Cardiac muscle cell (in vitro differentiated cells and primary cell): ENCODE measurements around the gene SLC1A4. TPM values are rescaled to one million over a fixed set of nuclear protein-coding genes. Genes with fewer than 3 reads are reported as not detected.

Experiments used
- DNase-seq, 2 donors: peaks; one replicate each; pipeline versions ENCODE4 v3.0.0 to v3.0.0-alpha.2; 2010 to 2017; ENCODE audit warnings: low read depth in 1 of 2, low spot score in 1 of 2
- H3K27ac ChIP-seq: fragments of 200-600 bp; sonication (generic); 2 replicates; pipeline ENCODE4 v1.5.1; 2016
- H3K27me3 ChIP-seq: fragments of 200-600 bp; sonication (generic); 2 replicates; pipeline ENCODE4 v1.6.0; 2016; ENCODE audit warnings: control low read depth
- H3K36me3 ChIP-seq: fragments of 200-600 bp; sonication (generic); 2 replicates; pipeline ENCODE4 v1.5.1; 2016; ENCODE audit warnings: control low read depth
- H3K4me1 ChIP-seq: fragments of 200-600 bp; sonication (generic); 2 replicates; pipeline ENCODE4 v1.8.1; 2017; ENCODE audit warnings: low read depth, mild to moderate bottlenecking, mixed run types
- H3K4me3 ChIP-seq: fragments of 200-600 bp; sonication (generic); 2 replicates; pipeline ENCODE4 v1.5.1; 2016; ENCODE audit warnings: mild to moderate bottlenecking
- H3K9me3 ChIP-seq: fragments of 200-600 bp; sonication (generic); 2 replicates; pipeline ENCODE4 v1.5.1; 2017; ENCODE audit warnings: low read depth, mild to moderate bottlenecking, control low read depth
- polyA plus RNA-seq: library from polyadenylated mRNA; unstranded; fragments of >200 nt; fragmentation: Nextera tagmentation; extraction: Ambion mirVana; gene quantifications from 2 replicates; pipeline ENCODE4 v1.2.1, GENCODE V29; 2016
- total RNA-seq: library from RNA; depleted of rRNA; stranded (reverse); fragments of >200 nt; gene quantifications from 2 replicates; pipeline ENCODE4 v1.2.3, GENCODE V29; 2016
- TF ChIP-seq, protein P1 (sequence below): IDR thresholded peaks from 2 replicates; pipeline ENCODE4 v1.5.1; 2012; ENCODE audit warnings: low read depth, mild to moderate bottlenecking, low read length

The SLC1A4 gene
- total and polyA plus RNA-seq, 2 experiments from 2014 or later, result 31.7 to 37.1 TPM

GRCh38 chr2:65057391-65058052 lies 68.3 kb downstream of the SLC1A4 start:
- no peak overlapping the region for H3K27ac ChIP-seq
- TF ChIP-seq, protein P1, sequence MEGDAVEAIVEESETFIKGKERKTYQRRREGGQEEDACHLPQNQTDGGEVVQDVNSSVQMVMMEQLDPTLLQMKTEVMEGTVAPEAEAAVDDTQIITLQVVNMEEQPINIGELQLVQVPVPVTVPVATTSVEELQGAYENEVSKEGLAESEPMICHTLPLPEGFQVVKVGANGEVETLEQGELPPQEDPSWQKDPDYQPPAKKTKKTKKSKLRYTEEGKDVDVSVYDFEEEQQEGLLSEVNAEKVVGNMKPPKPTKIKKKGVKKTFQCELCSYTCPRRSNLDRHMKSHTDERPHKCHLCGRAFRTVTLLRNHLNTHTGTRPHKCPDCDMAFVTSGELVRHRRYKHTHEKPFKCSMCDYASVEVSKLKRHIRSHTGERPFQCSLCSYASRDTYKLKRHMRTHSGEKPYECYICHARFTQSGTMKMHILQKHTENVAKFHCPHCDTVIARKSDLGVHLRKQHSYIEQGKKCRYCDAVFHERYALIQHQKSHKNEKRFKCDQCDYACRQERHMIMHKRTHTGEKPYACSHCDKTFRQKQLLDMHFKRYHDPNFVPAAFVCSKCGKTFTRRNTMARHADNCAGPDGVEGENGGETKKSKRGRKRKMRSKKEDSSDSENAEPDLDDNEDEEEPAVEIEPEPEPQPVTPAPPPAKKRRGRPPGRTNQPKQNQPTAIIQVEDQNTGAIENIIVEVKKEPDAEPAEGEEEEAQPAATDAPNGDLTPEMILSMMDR, result no peak
- H3K27me3 ChIP-seq, result no peaks in the 10 kb centered on the region
- H3K36me3 ChIP-seq, result no peaks in the 10 kb centered on the region
- H3K9me3 ChIP-seq, result no peaks in the 10 kb centered on the region
- peak overlapping the region; percentile 66 for H3K4me3 ChIP-seq
- DNase-seq, result peak in 1 of 2 donors; percentile 61
- H3K4me1 ChIP-seq, result peaks cover 18% of the 10 kb centered on the region

GRCh38 chr2:65059071-65059470 lies 69.9 kb downstream of the SLC1A4 start:
- no peaks in the 10 kb centered on the region for H3K36me3 ChIP-seq
- no peak for DNase-seq
- peaks cover 18% of the 10 kb centered on the region for H3K4me1 ChIP-seq
- no peak overlapping the region for H3K4me3 ChIP-seq
- H3K9me3 ChIP-seq, result no peaks in the 10 kb centered on the region
- TF ChIP-seq, protein P1, result no peak
- no peak overlapping the region for H3K27ac ChIP-seq
- no peaks in the 10 kb centered on the region for H3K27me3 ChIP-seq

GRCh38 chr2:65061146-65061909 lies 72.1 kb downstream of the SLC1A4 start:
- Histone ChIP-seq H3K9me3 (no peaks in the 10 kb centered on the region), H3K36me3 (no peaks in the 10 kb centered on the region), H3K4me3 (no peak overlapping the region), H3K27me3 (no peaks in the 10 kb centered on the region), H3K4me1 (peaks cover 18% of the 10 kb centered on the region), H3K27ac (no peak overlapping the region)
- no peak for DNase-seq
- TF ChIP-seq, protein P1, result no peak

DNA sequence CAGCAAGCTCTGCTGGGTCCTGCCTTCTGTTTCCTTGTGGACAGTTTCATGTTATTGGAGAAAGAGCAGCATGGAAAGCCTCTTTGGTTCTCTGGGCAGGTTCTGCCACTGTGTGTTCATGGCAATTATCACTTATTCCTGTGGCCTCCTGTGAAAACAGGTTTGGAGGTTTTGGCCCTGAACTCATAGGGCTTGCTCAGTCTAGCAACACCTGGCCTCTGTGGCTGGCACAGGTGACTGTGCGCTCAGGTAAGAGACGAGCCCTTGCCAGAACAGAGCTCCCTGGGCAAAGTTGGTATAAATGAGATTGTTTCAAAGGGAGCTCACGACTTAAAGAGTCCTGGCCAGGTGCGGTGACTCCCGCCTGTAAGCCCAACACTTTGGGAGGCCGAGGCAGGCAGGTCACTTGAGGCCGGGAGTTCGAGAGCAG lies 72.7 kb downstream of the SLC1A4 start:
- TF ChIP-seq, protein P1, result no peak
- H3K27ac ChIP-seq, result no peak overlapping the region
- H3K36me3 ChIP-seq, result no peaks in the 10 kb centered on the region
- no peaks in the 10 kb centered on the region for H3K27me3 ChIP-seq
- H3K9me3 ChIP-seq, result no peaks in the 10 kb centered on the region
- no peak for DNase-seq
- no peak overlapping the region for H3K4me3 ChIP-seq
- peaks cover 18% of the 10 kb centered on the region for H3K4me1 ChIP-seq

DNA sequence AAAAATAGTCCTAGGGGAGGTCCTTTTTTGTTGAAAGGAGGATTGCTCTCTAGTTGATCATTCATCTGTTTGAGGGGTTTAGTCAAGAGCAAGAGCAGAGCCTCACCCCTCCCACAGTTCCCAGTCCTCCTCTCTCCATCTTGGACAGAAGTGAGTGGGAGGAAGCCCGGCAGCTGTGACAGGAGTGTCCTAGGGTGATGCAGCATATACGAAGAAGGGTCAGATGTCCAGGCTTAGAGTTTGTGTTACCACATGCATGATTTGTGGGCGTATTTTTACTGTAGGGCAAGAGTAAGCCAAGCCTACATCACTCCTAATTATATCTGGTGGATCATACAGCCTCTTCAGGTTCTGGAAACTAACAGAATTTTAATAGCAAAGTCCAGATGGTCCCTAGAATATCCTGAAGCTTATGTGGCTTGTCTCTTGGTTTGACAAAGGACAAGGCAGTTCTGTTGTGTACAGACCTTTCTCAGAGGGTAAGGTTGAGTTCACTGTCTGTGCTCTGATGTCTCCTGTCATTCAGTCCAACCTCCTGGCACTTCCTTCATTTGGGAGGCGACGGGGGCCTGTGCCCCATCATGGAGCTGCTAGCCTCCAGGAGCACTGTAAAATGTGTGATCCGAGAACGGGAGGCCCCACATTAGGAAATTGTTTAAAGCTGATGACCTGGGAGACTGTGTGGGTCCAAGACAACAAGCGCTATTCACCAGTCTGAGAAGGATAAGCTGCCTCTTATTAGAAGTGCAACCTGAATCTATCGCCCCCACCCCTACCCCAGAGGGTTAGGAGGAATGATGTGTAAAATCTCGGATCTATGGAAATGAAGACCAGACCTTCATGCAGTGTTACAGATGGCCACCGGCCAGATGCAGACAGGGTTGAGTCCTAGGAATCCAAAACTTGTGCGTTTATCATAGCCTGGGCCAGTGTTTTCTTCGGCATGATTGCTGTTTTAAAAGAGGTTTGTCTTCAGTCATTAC lies 73.9 kb downstream of the SLC1A4 start:
- Histone ChIP-seq H3K4me1 (peaks cover 12% of the 10 kb centered on the region), H3K4me3 (no peak overlapping the region), H3K27ac (no peak overlapping the region), H3K27me3 (no peaks in the 10 kb centered on the region), H3K36me3 (no peaks in the 10 kb centered on the region), H3K9me3 (no peaks in the 10 kb centered on the region)
- DNase-seq, result peak in 1 of 2 donors; percentile 66
- TF ChIP-seq, protein P1, result no peak
